ENCODE measurements around the gene GSG1L.

Gene GSG1L

GRCh38 chr16:27767971-27768591, 295.4 kb downstream of the GSG1L start:
- no peak for DNase-seq

DNA sequence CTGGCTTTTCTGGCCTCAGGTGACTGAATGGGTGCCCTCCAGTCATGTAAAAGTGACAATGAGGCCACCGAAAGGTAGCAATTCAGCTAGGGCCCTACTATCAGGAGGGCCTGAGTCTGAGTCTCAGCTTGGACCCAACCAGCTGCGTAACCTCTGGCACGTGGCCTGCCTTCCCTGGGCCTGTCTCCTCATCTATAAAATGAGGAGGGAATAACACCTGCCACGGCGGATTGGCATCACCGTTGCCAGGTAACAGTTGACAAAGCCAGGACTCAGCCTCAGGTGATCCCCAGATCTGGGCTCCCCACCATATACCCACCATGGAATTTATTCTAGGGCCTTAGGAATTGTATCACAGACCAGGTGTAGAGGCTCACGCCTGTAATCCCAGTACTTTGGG, 296.4 kb downstream of the GSG1L start:
- no peak for DNase-seq

GRCh38 chr16:27766236-27766925, 297.1 kb downstream of the GSG1L start:
- DNase-seq, result no peak

DNA sequence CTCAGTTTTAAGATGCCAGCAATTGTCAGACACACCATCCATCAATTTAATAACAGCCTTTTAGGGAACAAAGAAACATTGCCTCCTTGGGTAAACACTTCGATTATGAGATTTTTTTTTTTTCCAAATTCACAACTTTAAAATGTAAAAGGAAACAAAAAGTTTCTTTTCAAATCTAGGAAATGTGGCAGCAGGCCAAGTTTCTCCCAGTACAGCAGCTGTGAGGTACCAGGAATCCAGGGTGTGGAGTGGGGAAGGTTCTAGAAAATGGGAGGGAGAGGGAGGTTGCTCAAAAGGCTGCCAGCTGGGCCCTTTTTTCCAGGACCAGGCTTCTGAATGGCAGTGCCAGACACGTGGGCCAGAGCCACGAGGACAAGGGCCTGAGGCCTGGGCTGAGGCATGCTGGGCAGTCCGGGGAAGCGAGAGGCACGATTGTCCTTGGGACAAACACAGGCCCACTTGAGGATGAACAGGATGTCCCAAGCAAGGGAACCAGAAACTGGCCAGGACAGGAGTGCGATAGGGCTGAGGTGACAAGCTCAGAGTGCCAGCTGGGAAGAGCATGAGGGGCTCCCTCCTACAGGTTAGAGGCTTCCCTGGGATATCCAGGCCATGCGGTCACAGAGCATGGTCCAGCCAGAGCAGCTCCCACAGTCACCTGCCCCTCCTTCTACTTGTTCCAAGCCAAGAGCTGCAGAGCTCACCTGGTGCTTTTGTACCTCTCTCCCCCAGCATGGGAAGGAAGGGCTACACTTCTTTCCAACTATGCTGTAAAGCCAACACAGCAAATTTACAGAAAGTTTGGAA, 298.4 kb downstream of the GSG1L start:
- no peak for DNase-seq

- DNase-seq, result no peak
Measured at GRCh38 chr16:27764427-27764826, 299.1 kb downstream of the GSG1L start.

GRCh38 chr16:27762441-27762840, 301.1 kb downstream of the GSG1L start:
- DNase-seq, result no peak

- no peak for DNase-seq
Measured at GRCh38 chr16:27761816-27762215, 301.7 kb downstream of the GSG1L start.

DNA sequence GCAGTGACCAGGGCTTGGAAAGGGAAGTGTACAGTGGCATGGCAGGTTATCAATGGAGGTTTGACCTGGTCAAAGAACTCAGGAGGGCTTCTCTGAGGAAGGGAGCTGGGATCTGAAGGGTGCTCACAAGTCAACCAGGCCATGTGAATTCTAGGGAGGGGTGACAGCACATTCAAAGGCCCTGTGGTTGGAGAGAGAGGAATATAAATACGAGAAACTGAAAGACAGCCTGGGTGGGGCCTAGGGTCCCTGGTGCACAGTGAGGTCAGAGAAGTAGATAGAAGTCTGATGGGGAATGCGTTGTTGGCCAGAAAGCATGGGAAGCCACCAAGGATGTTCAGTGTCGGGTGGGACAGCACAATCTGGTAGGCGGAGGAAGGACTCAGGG, 302.7 kb downstream of the GSG1L start:
- DNase-seq, result no peak

DNA sequence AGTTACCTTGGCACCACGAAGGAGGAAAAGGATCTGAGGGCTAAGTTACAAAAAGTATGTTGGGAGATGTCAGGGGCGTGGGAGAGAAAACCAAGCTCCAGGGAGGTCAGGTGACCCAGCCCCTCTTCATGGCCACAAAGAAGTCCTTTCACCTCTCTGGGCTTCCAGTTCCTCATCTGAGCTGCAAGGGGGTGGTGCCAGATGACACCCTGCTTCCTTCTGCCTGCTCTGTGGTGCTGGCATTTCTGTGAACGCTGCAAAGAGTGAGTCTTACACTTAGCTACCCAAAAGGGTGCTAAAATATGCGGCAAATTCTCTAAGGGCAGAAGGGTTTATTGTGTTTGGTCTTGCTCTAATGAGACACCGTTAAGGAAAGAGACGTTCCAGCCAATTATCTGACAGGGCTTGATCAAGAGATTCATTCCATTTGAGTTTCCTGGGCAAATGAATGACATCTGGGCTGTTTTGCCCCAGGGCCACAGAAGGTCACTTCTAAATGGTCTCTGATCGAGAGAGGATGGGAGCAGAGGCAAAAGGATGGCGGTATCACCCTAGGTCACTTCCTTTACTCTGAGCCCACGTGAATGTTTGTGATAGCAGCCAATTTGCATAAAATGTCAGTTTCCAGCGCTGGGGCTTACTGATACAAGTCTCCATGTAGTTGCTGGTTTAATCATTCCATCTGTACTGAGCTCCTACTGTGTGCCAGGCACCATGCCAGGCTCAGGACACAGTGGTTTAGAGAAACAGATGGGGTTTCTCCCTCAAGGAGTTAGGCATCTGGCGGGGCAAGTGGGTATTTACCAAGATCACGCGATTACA, 303.3 kb downstream of the GSG1L start:
- DNase-seq, result no peak

- DNase-seq, result no peak
Measured at GRCh38 chr16:27759301-27759871, 304.1 kb downstream of the GSG1L start.

GRCh38 chr16:27758544-27758943, 305.0 kb downstream of the GSG1L start:
- DNase-seq, result no peak

DNA sequence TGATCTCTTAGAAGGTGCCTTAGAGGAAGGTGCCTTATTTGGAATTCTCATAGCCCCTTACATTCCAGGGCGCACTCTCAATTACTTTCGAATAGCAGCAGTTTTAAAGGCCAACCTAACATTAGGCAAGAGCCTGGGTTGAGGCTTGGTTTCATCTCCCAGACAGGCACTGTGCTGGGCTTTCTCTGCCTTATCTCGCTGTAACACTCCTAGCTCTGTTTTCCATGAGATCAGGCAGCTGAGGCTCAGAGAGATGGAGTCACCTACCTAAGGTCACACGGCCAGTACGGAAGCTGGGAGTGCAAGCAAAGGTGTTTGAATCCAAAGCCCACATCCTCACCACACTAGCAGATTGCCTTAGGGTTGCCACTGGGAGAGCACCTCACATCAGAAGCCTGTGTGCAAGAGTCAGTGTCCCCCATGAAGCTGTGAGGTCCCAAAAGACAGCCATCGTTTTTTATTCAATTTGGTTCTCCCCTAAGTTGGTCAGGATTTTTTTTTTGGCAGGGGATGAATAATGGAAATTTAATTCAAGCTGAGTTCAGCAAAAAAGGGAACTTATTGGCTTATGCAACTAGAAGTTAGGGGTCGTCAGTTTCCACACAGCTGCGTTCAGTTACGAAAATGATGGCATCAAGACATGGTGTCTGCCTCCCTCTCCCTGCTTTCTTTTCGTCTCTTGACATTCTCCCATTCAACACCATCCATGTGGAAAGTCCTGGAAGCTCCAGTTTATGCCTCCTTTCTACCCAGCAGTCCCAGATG, 307.1 kb downstream of the GSG1L start:
- no peak for DNase-seq

- DNase-seq, result no peak
Measured at GRCh38 chr16:27754788-27755690, 308.5 kb downstream of the GSG1L start.

DNA sequence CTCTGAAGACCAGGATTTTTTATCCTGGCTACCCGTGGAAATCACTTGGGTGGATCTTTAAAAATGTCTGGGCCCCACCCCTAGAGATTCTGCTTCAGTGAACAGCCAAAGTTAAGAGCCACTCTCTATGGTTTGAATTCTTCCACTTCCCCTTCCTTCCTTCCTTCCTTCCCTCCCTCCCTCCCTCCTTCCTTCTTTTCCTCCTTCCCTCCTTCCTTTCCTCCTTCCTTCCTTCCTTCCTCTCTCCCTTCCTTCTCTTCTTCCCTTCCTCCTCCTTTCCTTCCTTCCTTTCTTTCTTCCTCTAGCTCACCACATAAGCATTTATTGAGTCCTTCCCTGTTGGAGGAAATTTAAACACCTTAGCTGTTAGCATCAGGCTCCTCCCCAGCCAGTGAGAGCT, 310.0 kb downstream of the GSG1L start:
- DNase-seq, result no peak

DNA sequence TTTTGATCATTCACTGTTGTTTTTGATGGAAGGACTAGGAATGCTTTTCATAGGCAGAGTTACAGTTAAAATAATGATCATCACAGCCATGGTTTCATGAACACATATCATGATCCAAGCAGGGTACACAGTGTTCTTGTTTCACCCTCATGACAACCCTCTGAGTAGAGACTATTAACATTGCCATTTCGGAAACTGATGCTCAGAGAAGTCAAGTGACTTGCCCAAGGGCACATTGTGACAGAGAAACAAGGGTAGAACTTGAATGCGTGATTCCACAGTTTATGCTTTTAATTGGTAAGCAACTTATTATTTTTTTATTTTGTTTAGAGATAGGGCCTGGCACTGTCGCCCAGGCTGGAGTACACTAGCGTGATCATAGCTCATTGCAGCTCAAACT, 311.3 kb downstream of the GSG1L start:
- no peak for DNase-seq

- DNase-seq, result no peak
Measured at GRCh38 chr16:27751676-27752075, 311.8 kb downstream of the GSG1L start.

GRCh38 chr16:27751233-27751632, 312.3 kb downstream of the GSG1L start:
- no peak for DNase-seq

DNA sequence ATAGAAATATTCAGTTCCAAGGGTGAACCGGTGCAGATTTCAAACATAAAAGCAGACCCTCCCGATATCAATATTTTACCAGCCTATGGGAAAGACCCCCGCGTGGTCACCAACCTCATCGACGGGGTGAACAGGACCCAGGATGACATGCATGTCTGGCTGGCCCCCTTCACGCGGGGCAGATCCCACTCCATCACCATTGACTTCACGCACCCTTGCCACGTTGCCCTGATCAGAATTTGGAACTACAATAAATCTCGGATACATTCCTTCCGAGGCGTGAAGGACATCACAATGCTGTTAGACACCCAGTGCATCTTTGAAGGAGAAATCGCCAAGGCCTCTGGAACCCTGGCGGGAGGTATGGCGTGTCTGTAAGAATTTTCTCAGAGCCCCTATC, 313.6 kb downstream of the GSG1L start:
- no peak for DNase-seq

GRCh38 chr16:27749547-27749875, 314.0 kb downstream of the GSG1L start:
- no peak for DNase-seq

DNA sequence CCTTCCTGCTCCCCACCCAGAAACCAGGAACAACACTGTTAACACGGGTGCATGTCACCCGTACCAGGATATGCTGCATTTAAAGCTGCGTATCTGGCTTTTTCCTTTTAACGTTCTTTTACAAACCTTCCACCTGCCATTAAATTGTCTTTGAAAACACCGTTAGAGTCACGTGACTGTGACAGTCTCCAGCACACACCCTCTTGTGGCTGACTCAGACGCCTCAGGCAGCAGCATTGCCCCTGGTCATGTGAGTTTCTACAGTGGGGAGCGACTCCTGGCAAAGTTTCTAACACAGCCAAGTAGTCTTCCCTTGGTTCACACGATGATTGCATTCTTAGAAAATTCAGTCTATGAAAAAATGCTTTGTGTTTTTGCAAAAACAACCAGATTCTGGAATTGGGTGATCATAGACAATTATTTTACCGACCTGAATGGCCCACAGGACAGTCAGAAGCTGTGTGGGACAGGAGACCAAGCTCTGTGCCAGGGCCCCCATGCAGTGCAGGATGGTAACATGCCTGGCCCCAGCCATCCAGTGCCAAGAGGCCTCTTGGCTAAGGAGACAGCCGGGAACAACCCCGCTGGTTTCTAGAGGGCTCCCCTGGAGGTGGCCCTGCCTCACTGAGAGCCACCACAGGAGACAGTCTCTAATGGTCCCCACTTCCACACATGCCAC, 314.5 kb downstream of the GSG1L start:
- no peak for DNase-seq
